RWPE2 (cell line): ENCODE measurements around the gene BGN.

Experiments
- ATAC-seq: fragments of 200-7000 bp; cut with Tn5 transposase; 3 replicates; pipeline ENCODE4 v1.9.1; 2021; ENCODE audit warnings: low read depth
- DNase-seq: peaks from one replicate; pipeline ENCODE4 v3.0.0-alpha.2; 2020; ENCODE audit warnings: low spot score
- H3K27ac ChIP-seq: fragments of 450-650 bp; 2 replicates; pipeline ENCODE4 v1.5.1; 2017; ENCODE audit warnings: mild to moderate bottlenecking; ENCODE audit not compliant: poor library complexity, severe bottlenecking
- H3K27me3 ChIP-seq: fragments of 250-450 bp; sonication (Bioruptor Pico); 2 replicates; pipeline ENCODE4 v1.5.1; 2021; ENCODE audit warnings: mild to moderate bottlenecking, moderate library complexity; ENCODE audit not compliant: insufficient read depth, poor library complexity, severe bottlenecking
- H3K36me3 ChIP-seq: fragments of 250-450 bp; sonication (Bioruptor Pico); 2 replicates; pipeline ENCODE4 v1.5.1; 2020; ENCODE audit warnings: low read depth, mild to moderate bottlenecking, moderate library complexity
- H3K4me1 ChIP-seq: fragments of 250-450 bp; sonication (Bioruptor Pico); 2 replicates; pipeline ENCODE4 v1.5.1; 2021; ENCODE audit warnings: mild to moderate bottlenecking, moderate library complexity; ENCODE audit not compliant: insufficient read depth, poor library complexity, severe bottlenecking
- H3K4me3 ChIP-seq: fragments of 250-450 bp; sonication (Bioruptor Pico); 2 replicates; pipeline ENCODE4 v1.5.1; 2021; ENCODE audit warnings: mild to moderate bottlenecking, moderate library complexity; ENCODE audit not compliant: severe bottlenecking
- H3K9me3 ChIP-seq: fragments of 250-450 bp; sonication (Bioruptor Pico); 2 replicates; pipeline ENCODE4 v1.5.1; 2021; ENCODE audit warnings: mild to moderate bottlenecking, moderate library complexity; ENCODE audit not compliant: severe bottlenecking
- CTCF ChIP-seq: fragments of 450-650 bp; IDR thresholded peaks from one replicate; pipeline ENCODE4 v1.5.1; 2017; ENCODE audit warnings: mild to moderate bottlenecking, moderate library complexity; ENCODE audit not compliant: poor library complexity, severe bottlenecking

The BGN gene

GRCh38 chrX:153499876-153500275 is 5.1 kb downstream of the BGN start:
- DNase-seq (no peak), ATAC-seq (no peak)
- Histone ChIP-seq H3K27me3 (no peaks in the 10 kb centered on the region), H3K4me3 (no peak overlapping the region), H3K9me3 (no peaks in the 10 kb centered on the region), H3K27ac (no peak overlapping the region), H3K4me1 (no peaks in the 10 kb centered on the region), H3K36me3 (no peaks in the 10 kb centered on the region)
- no peak for TF ChIP-seq CTCF

- H3K36me3 ChIP-seq = no peaks in the 10 kb centered on the region
- H3K4me3 ChIP-seq = no peak overlapping the region
- no peaks in the 10 kb centered on the region for H3K4me1 ChIP-seq
- TF ChIP-seq CTCF = no peak
- H3K27ac ChIP-seq = no peak overlapping the region
- no peaks in the 10 kb centered on the region for H3K9me3 ChIP-seq
- ATAC-seq = no peak
- H3K27me3 ChIP-seq = no peaks in the 10 kb centered on the region
- DNase-seq = no peak
These were observed 6.0 kb downstream of the BGN start for GRCh38 chrX:153500676-153501280.

- TF ChIP-seq CTCF = no peak
- H3K36me3 ChIP-seq = no peaks in the 10 kb centered on the region
These were observed 6.8 kb downstream of the BGN start for GRCh38 chrX:153501530-153501929.

GRCh38 chrX:153502131-153502530 is 7.4 kb downstream of the BGN start:
- DNase-seq (no peak), ATAC-seq (no peak)
- no peak for TF ChIP-seq CTCF

More at GRCh38 chrX:153501530-153501929, 6.8 kb downstream of the BGN start:
- no peak overlapping the region for H3K4me3 ChIP-seq
- ATAC-seq (no peak), DNase-seq (no peak)
- H3K27ac ChIP-seq = no peak overlapping the region
- H3K27me3 ChIP-seq = no peaks in the 10 kb centered on the region
- H3K9me3 ChIP-seq = no peaks in the 10 kb centered on the region
- no peaks in the 10 kb centered on the region for H3K4me1 ChIP-seq

GRCh38 chrX:153502796-153503195 is 8.0 kb downstream of the BGN start:
- H3K4me1 ChIP-seq = no peaks in the 10 kb centered on the region
- ATAC-seq (no peak), DNase-seq (no peak)
- H3K27ac ChIP-seq = no peak overlapping the region
- TF ChIP-seq CTCF = no peak
- H3K4me3 ChIP-seq = no peak overlapping the region
- no peaks in the 10 kb centered on the region for H3K36me3 ChIP-seq
- no peaks in the 10 kb centered on the region for H3K27me3 ChIP-seq
- no peaks in the 10 kb centered on the region for H3K9me3 ChIP-seq

More at GRCh38 chrX:153502131-153502530, 7.4 kb downstream of the BGN start:
- Histone ChIP-seq H3K4me1 (no peaks in the 10 kb centered on the region), H3K36me3 (no peaks in the 10 kb centered on the region), H3K4me3 (no peak overlapping the region), H3K27me3 (no peaks in the 10 kb centered on the region), H3K27ac (no peak overlapping the region), H3K9me3 (no peaks in the 10 kb centered on the region)
